SK-N-SH (cell line): ENCODE data around the gene GPER1. TPM values are rescaled to one million over a fixed set of nuclear protein-coding genes. Genes with fewer than 3 reads are reported as not detected.

Experiments used
- CTCF ChIA-PET: fragments of 300-600, 350-600 bp; formaldehyde crosslinking; extraction: SDS; loops from one replicate; lab custom pipeline; 2021; lab: Yijun Ruan, JAX
- POLR2A ChIA-PET: fragments of 350-600 bp; sonication (Branson Sonifier 250); formaldehyde crosslinking; extraction: SDS; loops from one replicate; lab custom pipeline; 2020; ENCODE audit warnings: antibody characterized with exemption, inconsistent platforms; lab: Yijun Ruan, JAX
- DNase-seq: peaks from one replicate; pipeline ENCODE4 v3.0.0; 2012
- H2AFZ ChIP-seq: fragments of 200-600 bp; sonication (generic); 2 replicates; pipeline ENCODE4 v1.8.1; 2016; ENCODE audit warnings: antibody characterized with exemption, mild to moderate bottlenecking, low read depth
- H3F3A ChIP-seq: fragments of 200-600 bp; sonication (generic); replicated peaks from 2 replicates; pipeline ENCODE3; 2016; ENCODE audit warnings: antibody characterized with exemption, mild to moderate bottlenecking; ENCODE audit not compliant: insufficient read depth
- H3K27ac ChIP-seq, 2 experiments: fragments of 200-500 bp in 1 of 2; fragments of 200-600 bp in 1 of 2; sonication (Bioruptor generic) in 1 of 2; sonication (generic), shearing (Covaris generic) in 1 of 2; 2 replicates each; pipeline versions ENCODE4 v1.5.1 to v1.6.1; 2014 to 2016; ENCODE audit warnings: low read depth in 2 of 2, inconsistent platforms in 1 of 2, low read length in 1 of 2, mild to moderate bottlenecking in 1 of 2, mixed read lengths in 1 of 2
- H3K27me3 ChIP-seq: fragments of 200-600 bp; sonication (generic), shearing (Covaris generic); 2 replicates; pipeline ENCODE4 v1.6.1; 2016; ENCODE audit warnings: mixed run types; ENCODE audit not compliant: insufficient read depth
- H3K36me3 ChIP-seq, 2 experiments: fragments of 200-500 bp in 1 of 2; fragments of 200-600 bp in 1 of 2; sonication (Bioruptor generic) in 1 of 2; sonication (generic) in 1 of 2; replicated peaks in 1 of 2; 2 replicates each; pipeline versions ENCODE3 to v1.5.1; 2014 to 2016; ENCODE audit warnings: low read length in 1 of 2, mild to moderate bottlenecking in 1 of 2; ENCODE audit not compliant: insufficient read depth in 2 of 2, control insufficient read depth in 1 of 2
- H3K4me1 ChIP-seq, 2 experiments: fragments of 200-500 bp in 1 of 2; fragments of 200-600 bp in 1 of 2; sonication (Bioruptor generic) in 1 of 2; sonication (generic), shearing (Covaris generic) in 1 of 2; 2 replicates each; pipeline versions ENCODE4 v1.5.1 to v1.6.1; 2014 to 2016; ENCODE audit warnings: low read depth in 1 of 2, low read length in 1 of 2, mixed run types in 1 of 2; ENCODE audit not compliant: insufficient read depth in 2 of 2, control insufficient read depth in 1 of 2
- H3K4me2 ChIP-seq: fragments of 200-600 bp; sonication (generic), shearing (Covaris generic); 2 replicates; pipeline ENCODE4 v1.6.1; 2017; ENCODE audit warnings: mixed run types
- H3K4me3 ChIP-seq, 2 experiments: fragments of 200-500 bp in 1 of 2; fragments of 200-600 bp in 1 of 2; sonication (Bioruptor generic) in 1 of 2; sonication (generic), shearing (Covaris generic) in 1 of 2; 2 replicates each; pipeline versions ENCODE4 v1.5.1 to v1.8.1; 2014 to 2016; ENCODE audit warnings: low read depth in 2 of 2, inconsistent platforms in 1 of 2, low read length in 1 of 2, mild to moderate bottlenecking in 1 of 2, mixed read lengths in 1 of 2, moderate library complexity in 1 of 2
- H3K79me2 ChIP-seq: fragments of 200-600 bp; sonication (generic); 2 replicates; pipeline ENCODE4 v1.8.1; 2017; ENCODE audit warnings: mild to moderate bottlenecking; ENCODE audit not compliant: insufficient read depth
- H3K9ac ChIP-seq: fragments of 200-600 bp; sonication (generic); 2 replicates; pipeline ENCODE4 v1.6.1; 2017; ENCODE audit warnings: mixed run types
- H3K9me2 ChIP-seq: fragments of 200-600 bp; sonication (generic); 2 replicates; pipeline ENCODE4 v1.6.1; 2017; ENCODE audit warnings: mixed run types
- H3K9me3 ChIP-seq: fragments of 200-600 bp; sonication (generic); 2 replicates; pipeline ENCODE4 v1.6.1; 2017; ENCODE audit warnings: mixed run types, mild to moderate bottlenecking, moderate library complexity
- H4K20me1 ChIP-seq: fragments of 200-600 bp; sonication (generic); 2 replicates; pipeline ENCODE4 v1.6.1; 2017; ENCODE audit warnings: mild to moderate bottlenecking, mixed run types; ENCODE audit not compliant: insufficient read depth
- ELF1 ChIP-seq: IDR thresholded peaks from 2 replicates; pipeline ENCODE4 v1.4.0; 2012
- EP300 ChIP-seq, 2 experiments: IDR thresholded peaks; 2 replicates each; pipeline versions ENCODE4 v1.4.0 to v1.6.1; 2012; ENCODE audit warnings: borderline replicate concordance in 1 of 2, low read depth in 1 of 2, low read length in 1 of 2
- FOXM1 ChIP-seq: IDR thresholded peaks from 2 replicates; pipeline ENCODE4 v1.4.0; 2012; ENCODE audit warnings: low read depth, mild to moderate bottlenecking
- NRF1 ChIP-seq: IDR thresholded peaks from 2 replicates; pipeline ENCODE4 v1.6.1; 2012; ENCODE audit warnings: low read depth, mild to moderate bottlenecking, low read length
- RCOR1 ChIP-seq: fragments of 150-350 bp; IDR thresholded peaks from 2 replicates; pipeline ENCODE4 v1.6.1; 2017; ENCODE audit warnings: antibody characterized with exemption, low read length
- RXRA ChIP-seq: IDR thresholded peaks from 2 replicates; pipeline ENCODE4 v1.4.0; 2012; ENCODE audit warnings: low read depth, mild to moderate bottlenecking, borderline replicate concordance
- SIN3A ChIP-seq: IDR thresholded peaks from 2 replicates; pipeline ENCODE4 v1.6.1; 2012; ENCODE audit warnings: low read depth, mild to moderate bottlenecking, low read length, moderate library complexity, borderline replicate concordance
- SMC3 ChIP-seq: IDR thresholded peaks from 2 replicates; pipeline ENCODE4 v1.6.1; 2012; ENCODE audit warnings: low read depth, low read length, improper control_type of control experiment
- TAF1 ChIP-seq: IDR thresholded peaks from 2 replicates; pipeline ENCODE4 v1.6.1; 2012; ENCODE audit warnings: low read depth, mild to moderate bottlenecking, low read length, moderate library complexity, borderline replicate concordance
- YY1 ChIP-seq: IDR thresholded peaks from 2 replicates; pipeline ENCODE4 v1.4.0; 2012; ENCODE audit warnings: low read depth, mild to moderate bottlenecking
- WGBS: methylation state at CpG from one replicate; pipeline ENCODE4 v1.1.6; 2017; ENCODE audit warnings: low lambda C conversion rate; 5-methylcytosine and 5-hydroxymethylcytosine counted together
- polyA plus RNA-seq, 3 experiments: library from polyadenylated mRNA; depleted of rRNA; stranded (reverse); fragments of >200 nt; gene quantifications; 2 replicates each; pipeline ENCODE4 v1.2.3, GENCODE V29; 2012
- TF ChIP-seq, protein P1 (sequence below): fragments of 150-350 bp; IDR thresholded peaks from 2 replicates; pipeline ENCODE4 v1.6.1; 2017; ENCODE audit warnings: antibody characterized with exemption, low read length, low read depth, borderline replicate concordance
- TF ChIP-seq, protein P2 (sequence below): fragments of 200-600 bp; sonication (generic); IDR thresholded peaks from 2 replicates; pipeline ENCODE4 v1.6.1; 2017; ENCODE audit warnings: antibody characterized with exemption, mild to moderate bottlenecking, moderate library complexity
- TF ChIP-seq, protein P3 (sequence below): IDR thresholded peaks from 2 replicates; pipeline ENCODE4; 2012
- TF ChIP-seq, protein P4 (sequence below): IDR thresholded peaks from 2 replicates; pipeline ENCODE4 v1.6.1; 2012; ENCODE audit warnings: mild to moderate bottlenecking, low read depth, low read length, moderate library complexity

GPER1 gene
- polyA plus RNA-seq, 1 of the 3 experiments (the other 2 are of a cell fraction): 6.4 TPM

DNA sequence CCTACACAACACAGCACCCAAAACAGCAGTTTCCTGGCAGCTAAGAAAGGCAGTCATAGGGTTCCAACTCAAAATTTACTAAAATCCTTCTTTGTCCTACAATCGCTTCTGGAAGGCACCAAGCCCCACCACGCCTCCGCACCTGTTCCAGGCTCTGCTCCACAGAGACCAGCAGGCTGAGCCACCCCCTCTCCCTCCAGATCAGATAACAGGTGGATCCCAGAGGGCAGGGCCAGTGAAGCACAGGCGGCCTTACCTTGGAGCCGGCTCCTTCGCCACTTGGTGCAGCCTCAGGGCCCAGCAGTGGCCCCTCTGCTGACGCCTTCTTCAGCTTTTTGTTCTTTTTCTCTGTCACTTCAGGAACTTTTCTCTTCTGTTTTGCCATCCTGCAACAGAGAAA, 39.1 kb downstream of the GPER1 start:
- no peak overlapping the region for H3K27ac ChIP-seq
- H3K27me3 ChIP-seq: no peaks in the 10 kb centered on the region
- H3K4me3 ChIP-seq: no peak overlapping the region
- no peak overlapping the region for H2AFZ ChIP-seq
- no peaks in the 10 kb centered on the region for H3K9me3 ChIP-seq
- H3K4me2 ChIP-seq: no peak overlapping the region
- no peaks in the 10 kb centered on the region for H3F3A ChIP-seq
- H3K36me3 ChIP-seq: peaks cover 15 to 21% of the 10 kb centered on the region in 2 experiments
- POLR2A ChIA-PET: no interaction called here
- DNase-seq: peak; percentile 14
- no peak overlapping the region for H3K9ac ChIP-seq
- WGBS: 95% methylated on average over 7 of the region's 7 CpGs
- H3K9me2 ChIP-seq: no peaks in the 10 kb centered on the region
- 0 out of 4 replicates have a peak, but pooled peaks cover 0 to 8% of the 10 kb centered on the region in 2 experiments for H3K4me1 ChIP-seq
- TF ChIP-seq FOXM1 (no peak), SIN3A (no peak), TAF1 (no peak), YY1 (no peak), RCOR1 (no peak), SMC3 (no peak), ELF1 (no peak), NRF1 (no peak), RXRA (no peak), EP300 (IDR thresholded peaks at IDR 0.05; ENCODE audit: borderline replicate concordance in 1 of 2, low read depth in 1 of 2, low read length in 1 of 2) (no peak)
- TF ChIP-seq, protein P1, sequence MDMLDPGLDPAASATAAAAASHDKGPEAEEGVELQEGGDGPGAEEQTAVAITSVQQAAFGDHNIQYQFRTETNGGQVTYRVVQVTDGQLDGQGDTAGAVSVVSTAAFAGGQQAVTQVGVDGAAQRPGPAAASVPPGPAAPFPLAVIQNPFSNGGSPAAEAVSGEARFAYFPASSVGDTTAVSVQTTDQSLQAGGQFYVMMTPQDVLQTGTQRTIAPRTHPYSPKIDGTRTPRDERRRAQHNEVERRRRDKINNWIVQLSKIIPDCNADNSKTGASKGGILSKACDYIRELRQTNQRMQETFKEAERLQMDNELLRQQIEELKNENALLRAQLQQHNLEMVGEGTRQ: no peak
- TF ChIP-seq, protein P2, sequence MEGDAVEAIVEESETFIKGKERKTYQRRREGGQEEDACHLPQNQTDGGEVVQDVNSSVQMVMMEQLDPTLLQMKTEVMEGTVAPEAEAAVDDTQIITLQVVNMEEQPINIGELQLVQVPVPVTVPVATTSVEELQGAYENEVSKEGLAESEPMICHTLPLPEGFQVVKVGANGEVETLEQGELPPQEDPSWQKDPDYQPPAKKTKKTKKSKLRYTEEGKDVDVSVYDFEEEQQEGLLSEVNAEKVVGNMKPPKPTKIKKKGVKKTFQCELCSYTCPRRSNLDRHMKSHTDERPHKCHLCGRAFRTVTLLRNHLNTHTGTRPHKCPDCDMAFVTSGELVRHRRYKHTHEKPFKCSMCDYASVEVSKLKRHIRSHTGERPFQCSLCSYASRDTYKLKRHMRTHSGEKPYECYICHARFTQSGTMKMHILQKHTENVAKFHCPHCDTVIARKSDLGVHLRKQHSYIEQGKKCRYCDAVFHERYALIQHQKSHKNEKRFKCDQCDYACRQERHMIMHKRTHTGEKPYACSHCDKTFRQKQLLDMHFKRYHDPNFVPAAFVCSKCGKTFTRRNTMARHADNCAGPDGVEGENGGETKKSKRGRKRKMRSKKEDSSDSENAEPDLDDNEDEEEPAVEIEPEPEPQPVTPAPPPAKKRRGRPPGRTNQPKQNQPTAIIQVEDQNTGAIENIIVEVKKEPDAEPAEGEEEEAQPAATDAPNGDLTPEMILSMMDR: no peak
- TF ChIP-seq, protein P3, sequence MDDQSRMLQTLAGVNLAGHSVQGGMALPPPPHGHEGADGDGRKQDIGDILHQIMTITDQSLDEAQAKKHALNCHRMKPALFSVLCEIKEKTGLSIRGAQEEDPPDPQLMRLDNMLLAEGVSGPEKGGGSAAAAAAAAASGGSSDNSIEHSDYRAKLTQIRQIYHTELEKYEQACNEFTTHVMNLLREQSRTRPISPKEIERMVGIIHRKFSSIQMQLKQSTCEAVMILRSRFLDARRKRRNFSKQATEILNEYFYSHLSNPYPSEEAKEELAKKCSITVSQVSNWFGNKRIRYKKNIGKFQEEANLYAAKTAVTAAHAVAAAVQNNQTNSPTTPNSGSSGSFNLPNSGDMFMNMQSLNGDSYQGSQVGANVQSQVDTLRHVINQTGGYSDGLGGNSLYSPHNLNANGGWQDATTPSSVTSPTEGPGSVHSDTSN: no peak
- TF ChIP-seq, protein P4, sequence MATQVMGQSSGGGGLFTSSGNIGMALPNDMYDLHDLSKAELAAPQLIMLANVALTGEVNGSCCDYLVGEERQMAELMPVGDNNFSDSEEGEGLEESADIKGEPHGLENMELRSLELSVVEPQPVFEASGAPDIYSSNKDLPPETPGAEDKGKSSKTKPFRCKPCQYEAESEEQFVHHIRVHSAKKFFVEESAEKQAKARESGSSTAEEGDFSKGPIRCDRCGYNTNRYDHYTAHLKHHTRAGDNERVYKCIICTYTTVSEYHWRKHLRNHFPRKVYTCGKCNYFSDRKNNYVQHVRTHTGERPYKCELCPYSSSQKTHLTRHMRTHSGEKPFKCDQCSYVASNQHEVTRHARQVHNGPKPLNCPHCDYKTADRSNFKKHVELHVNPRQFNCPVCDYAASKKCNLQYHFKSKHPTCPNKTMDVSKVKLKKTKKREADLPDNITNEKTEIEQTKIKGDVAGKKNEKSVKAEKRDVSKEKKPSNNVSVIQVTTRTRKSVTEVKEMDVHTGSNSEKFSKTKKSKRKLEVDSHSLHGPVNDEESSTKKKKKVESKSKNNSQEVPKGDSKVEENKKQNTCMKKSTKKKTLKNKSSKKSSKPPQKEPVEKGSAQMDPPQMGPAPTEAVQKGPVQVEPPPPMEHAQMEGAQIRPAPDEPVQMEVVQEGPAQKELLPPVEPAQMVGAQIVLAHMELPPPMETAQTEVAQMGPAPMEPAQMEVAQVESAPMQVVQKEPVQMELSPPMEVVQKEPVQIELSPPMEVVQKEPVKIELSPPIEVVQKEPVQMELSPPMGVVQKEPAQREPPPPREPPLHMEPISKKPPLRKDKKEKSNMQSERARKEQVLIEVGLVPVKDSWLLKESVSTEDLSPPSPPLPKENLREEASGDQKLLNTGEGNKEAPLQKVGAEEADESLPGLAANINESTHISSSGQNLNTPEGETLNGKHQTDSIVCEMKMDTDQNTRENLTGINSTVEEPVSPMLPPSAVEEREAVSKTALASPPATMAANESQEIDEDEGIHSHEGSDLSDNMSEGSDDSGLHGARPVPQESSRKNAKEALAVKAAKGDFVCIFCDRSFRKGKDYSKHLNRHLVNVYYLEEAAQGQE: no peak
- TF ChIP-seq, all 33 proteins: peak for 0
- peaks cover 38% of the 10 kb centered on the region for H3K79me2 ChIP-seq
- peaks cover 10% of the 10 kb centered on the region; the same call in 1 of the 2 replicates for H4K20me1 ChIP-seq
- CTCF ChIA-PET: interaction anchor here (6.4 kb wide), 1 partner anchor 134 kb away, joined by 65 read pairs; no protein-coding TSS in a partner anchor
